ENCODE results near the gene NT5C2. TPM values are rescaled to one million over a fixed set of nuclear protein-coding genes. Genes with fewer than 3 reads are reported as not detected.
"Not testable (repeated sequence)": the region's sequence is repeated elsewhere in the genome, so short reads cannot be mapped to it uniquely, and the experiment has no call there.

The NT5C2 gene
- total and polyA plus RNA-seq, 2 of the 8 experiments (the other 6 are each of a cell fraction or from before 2014, with no cell fraction given), result 35.2 to 106 TPM

GRCh38 chr10:103166523-103166922 lies 26.5 kb downstream of the NT5C2 start (continued):
- TF ChIP-seq TBP (IDR thresholded peaks at IDR 0.05; ENCODE audit: low read depth, low read length), result no peak
- TF ChIP-seq TCF12 (IDR thresholded peaks at IDR 0.05; ENCODE audit: low read depth, low read length), result no peak
- no peak for TF ChIP-seq SAP30 (IDR thresholded peaks at IDR 0.05; ENCODE audit: insufficient read depth, insufficient replicate concordance, low read length)

DNA sequence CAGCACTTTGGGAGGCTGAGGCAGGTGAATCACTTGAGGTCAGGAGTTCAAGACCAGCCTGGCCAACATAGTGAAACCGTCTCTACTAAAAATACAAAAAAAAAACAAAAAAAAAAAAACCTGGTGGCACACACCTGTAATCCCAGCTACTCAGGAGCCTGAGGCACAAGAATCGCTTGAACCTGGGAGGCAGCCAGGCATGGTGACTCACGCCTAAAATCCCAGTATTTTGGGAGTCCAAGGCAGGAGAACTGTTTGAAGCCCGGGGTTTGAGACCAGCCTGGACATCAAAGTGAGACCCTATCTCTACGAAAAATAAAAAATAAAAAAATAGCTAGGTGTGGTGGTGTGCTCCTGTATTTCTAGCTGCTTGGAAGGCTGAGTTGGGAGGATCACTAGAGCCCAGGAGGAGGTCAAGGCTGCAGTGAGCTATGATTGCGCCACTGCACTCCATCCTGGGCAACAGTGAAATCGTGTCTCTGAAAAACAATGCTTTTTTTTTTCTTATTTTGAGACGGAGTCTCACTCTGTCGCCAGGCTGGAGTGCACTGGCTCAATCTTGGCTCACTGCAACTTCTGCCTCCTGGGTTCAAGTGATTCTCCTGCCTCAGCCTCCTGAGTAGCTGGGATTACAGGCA lies 29.2 kb downstream of the NT5C2 start:
- not testable (repeated sequence) for H3K4me1 ChIP-seq (replicated peaks in 1 of 4; ENCODE audit: control insufficient read depth in 3 of 4, insufficient read depth in 4 of 4, low read length in 3 of 4); H3K9ac ChIP-seq (replicated peaks in 1 of 4; ENCODE audit: extremely low read depth in 1 of 4, low read depth in 3 of 4, low read length in 3 of 4); H2BK12ac ChIP-seq (ENCODE audit: low read depth, low read length); H3K27ac ChIP-seq (ENCODE audit: low read depth, low read length); H3K27me3 ChIP-seq (replicated peaks in 1 of 4; ENCODE audit: control insufficient read depth in 3 of 4, extremely low read depth in 1 of 4, insufficient read depth in 3 of 4, low read length in 3 of 4); H2BK5ac ChIP-seq (ENCODE audit: low read depth, low read length); H3K4me2 ChIP-seq (ENCODE audit: insufficient read depth in 1 of 2, low read depth in 2 of 2, low read length in 2 of 2); H4K5ac ChIP-seq (ENCODE audit: insufficient read length, low read depth, low read length); H3K36me3 ChIP-seq (ENCODE audit: control insufficient read depth in 2 of 4, insufficient read depth in 4 of 4, low read length in 3 of 4); H3K18ac ChIP-seq (ENCODE audit: extremely low read depth, low read length); H2BK15ac ChIP-seq (ENCODE audit: low read length); H3K9me3 ChIP-seq (ENCODE audit: insufficient read depth in 2 of 2, low read depth in 1 of 2, low read length in 1 of 2); H2BK20ac ChIP-seq (ENCODE audit: low read length); H2AFZ ChIP-seq (ENCODE audit: low read length); H3K14ac ChIP-seq (ENCODE audit: insufficient read length); H3K23me2 ChIP-seq (ENCODE audit: low read depth, low read length); FAIRE-seq; DNase-seq (ENCODE audit: low read depth in 1 of 2, low spot score in 2 of 2); H3K56ac ChIP-seq (replicated peaks; ENCODE audit: insufficient read length, low read depth, low read length); H3K79me1 ChIP-seq (ENCODE audit: low read depth, low read length); H3K4ac ChIP-seq (replicated peaks; ENCODE audit: insufficient read length, low read depth, low read length); H3K79me2 ChIP-seq (ENCODE audit: control insufficient read depth in 1 of 2, insufficient read depth in 2 of 2, low read length in 2 of 2); H2BK120ac ChIP-seq (replicated peaks; ENCODE audit: low read depth, low read length); H4K91ac ChIP-seq (replicated peaks; ENCODE audit: insufficient read length, low read length); H3K23ac ChIP-seq (ENCODE audit: insufficient read length); H4K8ac ChIP-seq (ENCODE audit: extremely low read depth, insufficient read depth, low read length); H3K4me3 ChIP-seq (ENCODE audit: extremely low read depth in 1 of 4, insufficient read depth in 2 of 4, low read depth in 3 of 4, low read length in 4 of 4); H2AK5ac ChIP-seq (ENCODE audit: low read depth, low read length); H4K20me1 ChIP-seq (replicated peaks in 1 of 2; ENCODE audit: control insufficient read depth in 1 of 2, insufficient read depth in 2 of 2, low read length in 2 of 2)
- 92% methylated on average over 9 of the region's 9 CpGs; no CpG with 5 or more reads in 1 of the 2 experiments for WGBS, 2 experiments (ENCODE audit: extremely low coverage in 1 of 2, insufficient coverage in 1 of 2, insufficient read length in 1 of 2, insufficient replicate concordance in 2 of 2, low coverage in 1 of 2, low lambda C conversion rate in 2 of 2, missing lambda C conversion rate in 1 of 2)
- ChIA-PET CTCF (ENCODE audit: partially characterized antibody) (interaction anchor here (0.6 to 1.7 kb wide), 7 partner anchors 10 to 183 kb away, joined by 3 read pairs; no protein-coding TSS in a partner anchor), POLR2A (ENCODE audit: partially characterized antibody) (interaction anchor here (0.7 to 1.0 kb wide), 3 partner anchors 28 to 68 kb away, joined by 3 to 4 read pairs (median 3); no protein-coding TSS in a partner anchor)
